B cell (primary cell): ENCODE results near the gene IL1RN. TPM values are rescaled to one million over a fixed set of nuclear protein-coding genes. Genes with fewer than 3 reads are reported as not detected.

Experiments used
- ATAC-seq: fragments of 200-7000 bp; cut with Tn5 transposase; one replicate; pipeline ENCODE4 v1.10.0; 2021; ENCODE audit warnings: low read depth, mild to moderate bottlenecking, moderate number of reproducible peaks, moderate library complexity
- CTCF ChIA-PET: fragments of 350-600 bp; sonication (Branson Sonifier 250); formaldehyde crosslinking; loops from one replicate; lab custom pipeline; 2021; ENCODE audit warnings: antibody characterized with exemption, inconsistent platforms; lab: Charles Lee
- POLR2A ChIA-PET: fragments of 350-600 bp; sonication (Branson Sonifier 250); formaldehyde crosslinking; loops from one replicate; lab custom pipeline; 2021; ENCODE audit warnings: antibody characterized with exemption; lab: Charles Lee
- DNase-seq: peaks from one replicate; pipeline ENCODE4 v3.0.0; 2013
- H2AFZ ChIP-seq: 2 replicates; pipeline ENCODE4 v1.6.1; 2012; ENCODE audit warnings: mild to moderate bottlenecking, low read depth, low read length; ENCODE audit not compliant: insufficient read depth, poor library complexity, severe bottlenecking
- H3K27ac ChIP-seq, 2 donors: 1 replicate in 1 of 2; 2 replicates in 1 of 2; pipeline ENCODE4 v1.5.1; 2012 to 2013; ENCODE audit warnings: low read length in 2 of 2, mild to moderate bottlenecking in 2 of 2, moderate library complexity in 1 of 2
- H3K27me3 ChIP-seq, 4 experiments: fragments of 200-600 bp in 1 of 4; sonication (generic) in 1 of 4; replicated peaks in 1 of 4; 1 replicate in 2 of 4; 2 replicates in 2 of 4; pipeline versions ENCODE4 v1.6.1 to v1.7.0; 2013 to 2016; ENCODE audit warnings: low read length in 3 of 4, mild to moderate bottlenecking in 2 of 4, mixed read lengths in 1 of 4, moderate library complexity in 1 of 4; ENCODE audit not compliant: insufficient read depth in 4 of 4, control insufficient read depth in 3 of 4; ENCODE audit errors: control extremely low read depth in 1 of 4
- H3K36me3 ChIP-seq, 2 experiments: replicated peaks in 1 of 2; 1 replicate in 1 of 2; 2 replicates in 1 of 2; pipeline versions ENCODE4 v1.6.1 to v1.7.1; 2013; ENCODE audit warnings: low read length in 1 of 2; ENCODE audit not compliant: insufficient read depth in 2 of 2, control insufficient read depth in 1 of 2; ENCODE audit errors: control extremely low read depth in 1 of 2, extremely low read depth in 1 of 2
- H3K4me1 ChIP-seq, 2 donors: fragments of 200-600 bp in 1 of 2; sonication (generic) in 1 of 2; 1 replicate in 1 of 2; 2 replicates in 1 of 2; pipeline versions ENCODE4 v1.5.1 to v1.6.1; 2013 to 2017; ENCODE audit warnings: low read length in 2 of 2; ENCODE audit not compliant: control insufficient read depth in 2 of 2, insufficient read depth in 2 of 2
- H3K4me2 ChIP-seq: replicated peaks from 2 replicates; pipeline ENCODE3; 2012; ENCODE audit warnings: mild to moderate bottlenecking, low read depth, low read length; ENCODE audit not compliant: poor library complexity, severe bottlenecking
- H3K4me3 ChIP-seq, 5 experiments: fragments of 200-600 bp in 1 of 5; sonication (generic) in 1 of 5; 1 replicate in 3 of 5; 2 replicates in 2 of 5; pipeline versions ENCODE4 v1.5.1 to v1.7.0; 2011 to 2016; ENCODE audit warnings: low read length in 4 of 5, mild to moderate bottlenecking in 4 of 5, low read depth in 2 of 5, control low read depth in 1 of 5, moderate library complexity in 1 of 5; ENCODE audit not compliant: insufficient read depth in 1 of 5; ENCODE audit errors: control extremely low read depth in 1 of 5, extremely low read depth in 1 of 5
- H3K79me2 ChIP-seq: fragments of 200-600 bp; sonication (generic); one replicate; pipeline ENCODE4 v1.6.0; 2016; ENCODE audit warnings: low read length; ENCODE audit not compliant: control insufficient read depth, insufficient read depth
- H3K9ac ChIP-seq: fragments of 200-600 bp; sonication (generic); 2 replicates; pipeline ENCODE4 v1.6.1; 2017; ENCODE audit warnings: mild to moderate bottlenecking, low read length, moderate library complexity
- H3K9me3 ChIP-seq, 3 donors: one replicate each; pipeline versions ENCODE4 v1.6.1 to v1.7.1; 2013; ENCODE audit warnings: low read length in 2 of 3; ENCODE audit not compliant: control insufficient read depth in 2 of 3, insufficient read depth in 1 of 3; ENCODE audit errors: control extremely low read depth in 1 of 3
- H4K20me1 ChIP-seq: 2 replicates; pipeline ENCODE4 v1.6.0; 2012; ENCODE audit warnings: mild to moderate bottlenecking, low read length; ENCODE audit not compliant: insufficient read depth, control insufficient read depth, poor library complexity, severe bottlenecking
- H3K27ac Mint-ChIP-seq: one replicate; pipeline ENCODE4 v1.8.0; 2021; ENCODE audit warnings: mixed read lengths
- H3K27me3 Mint-ChIP-seq: one replicate; pipeline ENCODE4 v1.8.0; 2021; ENCODE audit warnings: mixed read lengths
- H3K4me1 Mint-ChIP-seq: one replicate; pipeline ENCODE4 v1.8.0; 2021; ENCODE audit warnings: mixed read lengths
- H3K4me3 Mint-ChIP-seq: one replicate; pipeline ENCODE4 v1.8.0; 2021; ENCODE audit warnings: mixed read lengths
- H3K9me3 Mint-ChIP-seq: one replicate; pipeline ENCODE4 v1.8.0; 2022; ENCODE audit warnings: mixed read lengths; ENCODE audit not compliant: insufficient read depth
- EZH2 ChIP-seq: IDR thresholded peaks from 2 replicates; pipeline ENCODE4 v1.6.1; 2012; ENCODE audit warnings: borderline replicate concordance, low read depth, mild to moderate bottlenecking, moderate library complexity, low read length; ENCODE audit not compliant: insufficient read depth, poor library complexity, severe bottlenecking
- WGBS: methylation state at CpG from one replicate; pipeline ENCODE4 v1.1.5; 2013; ENCODE audit warnings: missing lambda C conversion rate; ENCODE audit not compliant: insufficient coverage; 5-methylcytosine and 5-hydroxymethylcytosine counted together
- intact Hi-C: fragments of 100-400 bp; cut with micrococcal nuclease; formaldehyde crosslinking; loops from one replicate; pipeline ENCODE4 v1.10.0; 2022
- polyA plus RNA-seq: library from polyadenylated mRNA; depleted of rRNA; stranded (reverse); fragments of >200 nt; gene quantifications from 2 replicates; pipeline ENCODE4 v1.2.3, GENCODE V29; 2012
- total RNA-seq, 2 donors: library from RNA; stranded (reverse); fragments of 120-200 nt in 1 of 2; gene quantifications; 1 replicate in 1 of 2; 2 replicates in 1 of 2; pipeline versions ENCODE4 v1.2.3 to v1.2.4, GENCODE V29; 2013 to 2022
- TF ChIP-seq, protein P1 (sequence below): fragments of 200-600 bp; IDR thresholded peaks from one replicate; pipeline ENCODE4 v1.8.0; 2022; ENCODE audit warnings: antibody characterized with exemption, mild to moderate bottlenecking

Gene IL1RN
- total and polyA plus RNA-seq, 2 donors (not counting 1 experiment from before 2014, with no cell fraction given), result 0.79 TPM; not detected in 1

DNA sequence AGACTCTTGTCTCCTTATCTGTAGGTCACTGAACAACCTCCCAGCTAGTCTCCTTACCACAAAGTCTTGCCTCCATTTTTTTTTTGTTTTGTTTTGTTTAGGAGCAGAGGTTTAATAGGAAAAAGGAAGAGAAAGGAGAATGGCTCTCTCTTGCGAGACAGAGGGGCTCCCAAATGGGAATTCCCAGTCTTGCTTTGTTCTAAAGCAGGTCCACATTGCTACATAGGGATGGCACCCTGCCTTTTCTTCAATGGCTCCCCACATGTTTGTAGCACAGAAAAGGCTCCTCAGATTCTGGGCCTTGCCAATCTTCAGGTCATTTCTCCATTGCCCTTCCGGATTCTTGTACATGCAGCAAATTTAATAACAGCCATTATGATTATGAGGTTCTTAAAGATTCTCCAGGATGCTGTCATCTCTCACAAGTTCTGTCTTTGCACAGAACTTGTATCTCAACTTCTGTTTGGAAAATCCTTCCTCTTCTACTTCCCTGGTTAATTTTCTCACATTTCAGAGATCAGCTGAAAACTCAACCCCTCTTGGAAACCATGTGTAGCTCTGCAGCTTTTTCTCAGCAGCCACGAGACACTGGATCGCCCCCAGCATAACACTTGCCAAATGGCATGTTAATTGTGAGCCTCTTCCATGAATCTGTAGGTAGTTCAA, 36.0 kb upstream of the IL1RN start:
- Mint-ChIP-seq H3K9me3 (peaks cover 5% of the 10 kb centered on the region), H3K4me3 (no peak overlapping the region), H3K27me3 (peaks cover 10% of the 10 kb centered on the region), H3K4me1 (no peaks in the 10 kb centered on the region), H3K27ac (no peak overlapping the region)
- no peaks in the 10 kb centered on the region for H4K20me1 ChIP-seq
- ChIA-PET POLR2A (no interaction called here), CTCF (no interaction called here)
- H3K36me3 ChIP-seq, result no peaks in the 10 kb centered on the region
- no peaks in the 10 kb centered on the region for H3K79me2 ChIP-seq
- no peak overlapping the region for H3K27ac ChIP-seq
- no peaks in the 10 kb centered on the region for H3K27me3 ChIP-seq
- peaks cover 0 to 3% (median 0%) of the 10 kb centered on the region in 3 donors for H3K9me3 ChIP-seq
- H2AFZ ChIP-seq, result no peak overlapping the region
- ATAC-seq (no peak), DNase-seq (no peak)
- H3K4me3 ChIP-seq, result no peak overlapping the region
- H3K4me1 ChIP-seq, result peaks cover 11 to 18% of the 10 kb centered on the region in 2 donors
- intact Hi-C loops, result no loop called here
- 76% methylated on average over 3 of the region's 4 CpGs for WGBS
- TF ChIP-seq, protein P1, sequence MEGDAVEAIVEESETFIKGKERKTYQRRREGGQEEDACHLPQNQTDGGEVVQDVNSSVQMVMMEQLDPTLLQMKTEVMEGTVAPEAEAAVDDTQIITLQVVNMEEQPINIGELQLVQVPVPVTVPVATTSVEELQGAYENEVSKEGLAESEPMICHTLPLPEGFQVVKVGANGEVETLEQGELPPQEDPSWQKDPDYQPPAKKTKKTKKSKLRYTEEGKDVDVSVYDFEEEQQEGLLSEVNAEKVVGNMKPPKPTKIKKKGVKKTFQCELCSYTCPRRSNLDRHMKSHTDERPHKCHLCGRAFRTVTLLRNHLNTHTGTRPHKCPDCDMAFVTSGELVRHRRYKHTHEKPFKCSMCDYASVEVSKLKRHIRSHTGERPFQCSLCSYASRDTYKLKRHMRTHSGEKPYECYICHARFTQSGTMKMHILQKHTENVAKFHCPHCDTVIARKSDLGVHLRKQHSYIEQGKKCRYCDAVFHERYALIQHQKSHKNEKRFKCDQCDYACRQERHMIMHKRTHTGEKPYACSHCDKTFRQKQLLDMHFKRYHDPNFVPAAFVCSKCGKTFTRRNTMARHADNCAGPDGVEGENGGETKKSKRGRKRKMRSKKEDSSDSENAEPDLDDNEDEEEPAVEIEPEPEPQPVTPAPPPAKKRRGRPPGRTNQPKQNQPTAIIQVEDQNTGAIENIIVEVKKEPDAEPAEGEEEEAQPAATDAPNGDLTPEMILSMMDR, result no peak
- no peak for TF ChIP-seq EZH2
- H3K4me2 ChIP-seq, result no peak overlapping the region
- no peak overlapping the region for H3K9ac ChIP-seq

DNA sequence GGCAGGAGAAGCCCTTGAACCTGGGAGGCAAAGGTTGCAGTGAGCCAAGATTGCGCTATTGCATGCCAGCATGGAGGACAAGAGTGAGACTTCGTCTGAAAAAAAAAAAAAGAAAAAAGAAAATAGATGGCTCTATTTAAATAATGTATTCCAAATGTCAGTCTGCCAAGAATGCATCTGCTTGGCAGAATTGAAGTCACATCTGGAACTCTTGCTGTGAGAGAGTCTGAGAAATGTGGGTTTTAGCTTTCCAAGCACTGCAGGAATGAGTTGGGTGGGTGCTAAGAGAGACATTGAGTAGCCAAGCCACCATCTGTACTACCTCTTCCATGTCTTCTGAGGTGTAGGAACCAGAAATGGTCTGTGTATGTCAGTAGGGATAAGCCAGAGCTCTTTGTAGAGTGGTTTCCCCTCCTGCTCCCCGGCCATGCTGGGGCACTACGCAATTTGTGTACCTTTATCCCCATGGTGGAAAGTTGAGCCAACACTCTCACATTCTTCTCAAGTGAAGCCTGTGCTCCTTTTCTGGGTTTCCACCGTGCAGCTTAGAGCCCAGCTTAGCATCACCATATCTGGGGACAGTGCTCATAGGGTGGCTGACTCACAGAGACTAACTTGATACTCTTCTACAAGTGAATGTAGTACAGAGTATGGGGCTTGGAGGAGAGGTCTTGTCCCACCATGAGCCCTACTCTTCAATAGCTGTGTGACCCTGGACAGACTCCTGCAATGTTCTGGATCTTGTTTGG, 34.4 kb upstream of the IL1RN start:
- Histone ChIP-seq H3K4me1 (peaks cover 12 to 23% of the 10 kb centered on the region in 2 donors), H3K36me3 (no peaks in the 10 kb centered on the region), H3K27ac (no peak overlapping the region), H3K9ac (no peak overlapping the region), H3K9me3 (no peaks in the 10 kb centered on the region), H2AFZ (no peak overlapping the region), H3K4me2 (no peak overlapping the region), H3K27me3 (no peaks in the 10 kb centered on the region), H3K79me2 (no peaks in the 10 kb centered on the region), H3K4me3 (no peak overlapping the region), H4K20me1 (no peaks in the 10 kb centered on the region)
- no peak for ATAC-seq
- intact Hi-C loops, result no loop called here
- Mint-ChIP-seq H3K4me1 (peaks cover 8% of the 10 kb centered on the region), H3K9me3 (peaks cover 5% of the 10 kb centered on the region), H3K27me3 (peaks cover 10% of the 10 kb centered on the region), H3K4me3 (no peak overlapping the region), H3K27ac (no peak overlapping the region)
- POLR2A ChIA-PET, result no interaction called here
- DNase-seq, result no peak
- CTCF ChIA-PET, result interaction anchor here (1.2 kb wide), 1 partner anchor 13 kb away, joined by 3 read pairs; no protein-coding TSS in a partner anchor
- 90% methylated on average over 2 of the region's 5 CpGs for WGBS
- TF ChIP-seq, protein P1, result no peak
- no peak for TF ChIP-seq EZH2
